Measurements from ENCODE around the gene ZFY.
"Not testable (repeated sequence)": the region's sequence is repeated elsewhere in the genome, so short reads cannot be mapped to it uniquely, and the experiment has no call there.

The ZFY gene

GRCh38 chrY:2973110-2973751, 38.0 kb downstream of the ZFY start:
- DNase-seq (ENCODE audit: low spot score), result no peak

- no peak for DNase-seq (ENCODE audit: low spot score)
These were observed 44.1 kb downstream of the ZFY start for GRCh38 chrY:2979283-2979682.

GRCh38 chrY:2984491-2984890, 49.3 kb downstream of the ZFY start:
- no peak for DNase-seq (ENCODE audit: low spot score)

GRCh38 chrY:2987178-2987577, 52.0 kb downstream of the ZFY start:
- DNase-seq (ENCODE audit: low spot score), result not testable (repeated sequence)

- not testable (repeated sequence) for DNase-seq (ENCODE audit: low spot score)
These were observed 62.2 kb downstream of the ZFY start for GRCh38 chrY:2997369-2997768.

GRCh38 chrY:3002190-3002589, 67.0 kb downstream of the ZFY start:
- peak; percentile 39 for DNase-seq (ENCODE audit: low spot score)

GRCh38 chrY:3002680-3003515, 67.7 kb downstream of the ZFY start:
- DNase-seq (ENCODE audit: low spot score), result peak; percentile 17

GRCh38 chrY:3003516-3003830, 68.3 kb downstream of the ZFY start:
- DNase-seq (ENCODE audit: low spot score), result no peak

- DNase-seq (ENCODE audit: low spot score), result peak; percentile 45
These were observed 68.7 kb downstream of the ZFY start for GRCh38 chrY:3003846-3004245.

- DNase-seq (ENCODE audit: low spot score), result not testable (repeated sequence)
These were observed 70.8 kb downstream of the ZFY start for GRCh38 chrY:3006031-3006430.

GRCh38 chrY:3007967-3008366, 72.8 kb downstream of the ZFY start:
- DNase-seq (ENCODE audit: low spot score), result no peak

GRCh38 chrY:3012226-3012625, 77.0 kb downstream of the ZFY start:
- no peak for DNase-seq (ENCODE audit: low spot score)

- DNase-seq (ENCODE audit: low spot score), result no peak
These were observed 81.4 kb downstream of the ZFY start for GRCh38 chrY:3016594-3016993.

GRCh38 chrY:3018546-3018945, 83.4 kb downstream of the ZFY start:
- DNase-seq (ENCODE audit: low spot score), result no peak

GRCh38 chrY:3019584-3019983, 84.4 kb downstream of the ZFY start:
- no peak for DNase-seq (ENCODE audit: low spot score)

- no peak for DNase-seq (ENCODE audit: low spot score)
These were observed 86.0 kb downstream of the ZFY start for GRCh38 chrY:3021176-3021575.

GRCh38 chrY:3023606-3024005, 88.4 kb downstream of the ZFY start:
- DNase-seq (ENCODE audit: low spot score), result no peak

GRCh38 chrY:3025357-3025756, 90.2 kb downstream of the ZFY start:
- DNase-seq (ENCODE audit: low spot score), result no peak
